Stimulated activated CD4-positive, alpha-beta T cell treated with anti-CD3 and anti-CD28 coated beads, TNF-alpha, amount 100 ng/mL, for 24 hours (primary cell): ENCODE data around the gene BCL11A.

Source experiments
- DNase-seq, 3 experiments: peaks; one replicate each; pipeline ENCODE4 v3.0.0-alpha.2; 2020; ENCODE audit warnings: low read depth in 3 of 3

Gene BCL11A

GRCh38 chr2:60553495-60554073 lies at the start of gene BCL11A:
Gene BCL11A (minus strand): TSS chr2:60553654. CDS start chr2:60553270, 384 bp downstream.
- no peak for DNase-seq

GRCh38 chr2:60602828-60603532 lies 49.5 kb upstream of the BCL11A start:
- DNase-seq = no peak

- DNase-seq = no peak
Measured at GRCh38 chr2:60602388-60602787, 48.9 kb upstream of the BCL11A start.

- DNase-seq = no peak
Measured at GRCh38 chr2:60598271-60598670, 44.8 kb upstream of the BCL11A start.

- no peak for DNase-seq
Measured at GRCh38 chr2:60597346-60597745, 43.9 kb upstream of the BCL11A start.

GRCh38 chr2:60596411-60596810 lies 43.0 kb upstream of the BCL11A start:
- no peak for DNase-seq

- DNase-seq = no peak
Measured at GRCh38 chr2:60595953-60596352, 42.5 kb upstream of the BCL11A start.

- DNase-seq = no peak
Measured at GRCh38 chr2:60589104-60589503, 35.6 kb upstream of the BCL11A start.

GRCh38 chr2:60586081-60586480 lies 32.6 kb upstream of the BCL11A start:
- no peak for DNase-seq

- DNase-seq = no peak
Measured at GRCh38 chr2:60585276-60585675, 31.8 kb upstream of the BCL11A start.

- DNase-seq = no peak
Measured at GRCh38 chr2:60583604-60584003, 30.1 kb upstream of the BCL11A start.

- DNase-seq = peak; percentile 28 to 66 (median 36)
Measured at GRCh38 chr2:60581433-60582282, 28.2 kb upstream of the BCL11A start.

- no peak for DNase-seq
Measured at GRCh38 chr2:60577682-60578283, 24.3 kb upstream of the BCL11A start.

GRCh38 chr2:60573251-60573650 lies 19.8 kb upstream of the BCL11A start:
- DNase-seq = no peak

GRCh38 chr2:60570251-60570650 lies 16.8 kb upstream of the BCL11A start:
- DNase-seq = no peak

GRCh38 chr2:60569680-60570111 lies 16.2 kb upstream of the BCL11A start:
- DNase-seq = no peak

GRCh38 chr2:60567919-60568768 lies 14.7 kb upstream of the BCL11A start:
- no peak for DNase-seq

- no peak for DNase-seq
Measured at GRCh38 chr2:60567096-60567495, 13.6 kb upstream of the BCL11A start.

GRCh38 chr2:60565472-60565871 lies 12.0 kb upstream of the BCL11A start:
- DNase-seq = no peak

GRCh38 chr2:60560734-60561644 lies 7.5 kb upstream of the BCL11A start:
- no peak for DNase-seq
